ENCODE results near the gene SLC44A2. TPM values are rescaled to one million over a fixed set of nuclear protein-coding genes. Genes with fewer than 3 reads are reported as not detected.

Gene SLC44A2
- 30.1 and 86.8 TPM in 2 replicates for total RNA-seq (2014; rRNA removed; shearing (Covaris generic))

DNA sequence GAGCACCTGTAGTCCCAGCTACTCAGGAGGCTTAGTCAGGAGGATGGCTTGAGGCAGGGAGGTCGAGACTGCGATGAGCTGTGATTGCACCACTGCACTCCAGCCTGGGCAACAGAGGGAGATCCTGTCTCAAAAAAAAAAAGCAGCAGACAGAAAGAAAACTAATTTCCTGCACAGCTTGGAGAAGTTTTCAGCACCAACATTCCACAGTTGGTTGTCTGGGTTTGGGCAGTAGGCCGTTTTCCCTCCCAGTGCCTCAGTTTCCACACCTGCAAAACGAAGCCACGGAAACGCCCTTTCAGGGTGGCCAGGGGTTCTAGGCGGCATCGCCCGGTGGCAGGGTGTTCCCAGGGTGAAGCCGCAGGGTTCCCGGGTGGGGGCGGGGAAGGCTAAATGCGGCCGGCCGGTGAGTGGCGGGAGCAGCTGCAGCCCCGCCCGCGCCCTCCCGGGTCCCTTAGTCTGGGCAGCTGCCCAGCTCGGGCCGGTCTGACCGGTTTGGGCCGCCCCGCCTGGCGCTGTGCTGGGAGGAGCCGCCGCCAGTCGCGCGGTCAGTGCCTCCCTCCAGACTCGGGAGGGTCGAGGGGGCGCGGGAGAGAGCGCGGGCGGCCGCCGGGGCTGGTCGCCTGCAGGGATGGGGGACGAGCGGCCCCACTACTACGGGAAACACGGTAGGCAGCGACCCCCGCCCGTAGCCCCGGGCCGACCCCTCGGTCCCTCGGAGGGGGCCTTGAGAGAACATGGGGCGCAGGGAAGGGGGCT is at the start of gene SLC44A2:
Gene SLC44A2, plus strand, starts transcription at position 551 of the 759 bp plus-strand sequence. Its CDS starts 81 bp downstream, at position 632.
- H3K27ac ChIP-seq: peak within 1 kb of the TSS; percentile 57
- peak; percentile 55 to 79 for DNase-seq (ENCODE audit: low read depth in 1 of 2, low spot score in 2 of 2)
- no peaks in the 10 kb centered on the region for H3K27me3 ChIP-seq (replicated peaks)
- H3K36me3 ChIP-seq: peaks cover 34% of the 10 kb centered on the region
- H3K9me3 ChIP-seq (replicated peaks): no peaks in the 10 kb centered on the region
- peaks cover 22% of the 10 kb centered on the region for H3K4me1 ChIP-seq (replicated peaks)
- peak within 1 kb of the TSS; percentile 56 for H3K4me3 ChIP-seq

- no peaks in the 10 kb centered on the region for H3K27me3 ChIP-seq (replicated peaks)
- no peak for DNase-seq (ENCODE audit: low read depth in 1 of 2, low spot score in 2 of 2)
- no peak overlapping the region for H3K4me3 ChIP-seq
- no peak overlapping the region for H3K27ac ChIP-seq
- H3K4me1 ChIP-seq (replicated peaks): peaks cover 4% of the 10 kb centered on the region
- H3K9me3 ChIP-seq (replicated peaks): no peaks in the 10 kb centered on the region
- H3K36me3 ChIP-seq: no peaks in the 10 kb centered on the region
Measured at GRCh38 chr19:10577951-10578350, 47.4 kb upstream of the SLC44A2 start.

DNA sequence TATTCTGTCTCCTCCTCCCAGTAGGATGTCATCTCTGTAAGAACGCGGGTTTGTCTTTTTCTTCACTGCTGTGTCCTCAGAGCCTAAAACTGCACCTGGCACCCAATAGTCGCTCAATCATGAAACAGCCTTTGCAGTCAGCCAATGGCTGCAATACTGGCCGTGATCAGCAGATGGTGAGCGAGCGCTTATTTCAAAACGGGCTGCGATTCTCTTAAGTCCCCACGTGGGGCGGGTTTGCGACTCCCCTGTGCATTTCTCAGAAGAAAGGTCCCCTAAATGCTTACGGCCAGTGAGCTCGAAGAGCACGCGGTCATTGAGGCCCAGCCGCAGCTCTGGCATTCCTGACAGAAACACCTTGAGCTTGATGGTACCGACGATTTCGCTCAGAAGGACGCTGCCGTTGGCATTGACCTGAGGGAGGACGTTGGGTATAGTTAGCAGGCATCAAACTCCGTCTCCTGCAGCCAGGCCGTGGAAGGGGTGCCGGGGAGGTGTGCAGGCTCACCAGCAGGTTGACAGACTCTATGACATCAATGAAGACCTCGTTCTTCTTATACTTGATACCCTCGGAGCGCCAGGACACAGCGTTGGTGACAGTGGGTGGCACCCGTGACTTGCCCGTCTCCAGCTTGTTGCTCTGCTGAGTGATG is 44.2 kb upstream of the SLC44A2 start:
- Histone ChIP-seq H3K27ac (no peak overlapping the region), H3K4me3 (no peak overlapping the region), H3K9me3 (replicated peaks) (no peaks in the 10 kb centered on the region), H3K36me3 (no peaks in the 10 kb centered on the region), H3K27me3 (replicated peaks) (no peaks in the 10 kb centered on the region), H3K4me1 (replicated peaks) (peaks cover 4% of the 10 kb centered on the region)
- peak; percentile 73 to 90 for DNase-seq (ENCODE audit: low read depth in 1 of 2, low spot score in 2 of 2)

DNA sequence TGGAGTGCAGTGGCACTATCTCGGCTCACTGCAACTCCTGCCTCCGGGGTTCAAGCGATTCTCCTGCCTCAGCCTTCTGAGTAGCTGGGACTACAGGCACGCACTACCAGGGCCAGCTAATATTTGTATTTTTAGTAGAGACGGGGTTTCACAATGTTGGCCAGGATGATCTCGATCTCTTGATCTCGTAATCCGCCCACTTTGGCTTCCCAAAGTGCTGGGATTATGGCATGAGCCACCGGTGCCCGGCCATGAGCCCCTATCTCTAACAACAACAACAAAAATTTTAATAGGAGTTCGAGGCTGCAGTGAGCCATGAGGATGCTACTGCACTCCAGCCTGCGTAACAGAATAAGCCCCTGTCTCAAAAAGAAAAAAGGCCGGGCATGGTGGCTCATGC is 43.3 kb upstream of the SLC44A2 start:
- Histone ChIP-seq H3K36me3 (no peaks in the 10 kb centered on the region), H3K27ac (no peak overlapping the region), H3K4me3 (no peak overlapping the region), H3K27me3 (replicated peaks) (peaks cover 5% of the 10 kb centered on the region), H3K4me1 (replicated peaks) (peaks cover 4% of the 10 kb centered on the region), H3K9me3 (replicated peaks) (no peaks in the 10 kb centered on the region)
- no peak for DNase-seq (ENCODE audit: low read depth in 1 of 2, low spot score in 2 of 2)

DNA sequence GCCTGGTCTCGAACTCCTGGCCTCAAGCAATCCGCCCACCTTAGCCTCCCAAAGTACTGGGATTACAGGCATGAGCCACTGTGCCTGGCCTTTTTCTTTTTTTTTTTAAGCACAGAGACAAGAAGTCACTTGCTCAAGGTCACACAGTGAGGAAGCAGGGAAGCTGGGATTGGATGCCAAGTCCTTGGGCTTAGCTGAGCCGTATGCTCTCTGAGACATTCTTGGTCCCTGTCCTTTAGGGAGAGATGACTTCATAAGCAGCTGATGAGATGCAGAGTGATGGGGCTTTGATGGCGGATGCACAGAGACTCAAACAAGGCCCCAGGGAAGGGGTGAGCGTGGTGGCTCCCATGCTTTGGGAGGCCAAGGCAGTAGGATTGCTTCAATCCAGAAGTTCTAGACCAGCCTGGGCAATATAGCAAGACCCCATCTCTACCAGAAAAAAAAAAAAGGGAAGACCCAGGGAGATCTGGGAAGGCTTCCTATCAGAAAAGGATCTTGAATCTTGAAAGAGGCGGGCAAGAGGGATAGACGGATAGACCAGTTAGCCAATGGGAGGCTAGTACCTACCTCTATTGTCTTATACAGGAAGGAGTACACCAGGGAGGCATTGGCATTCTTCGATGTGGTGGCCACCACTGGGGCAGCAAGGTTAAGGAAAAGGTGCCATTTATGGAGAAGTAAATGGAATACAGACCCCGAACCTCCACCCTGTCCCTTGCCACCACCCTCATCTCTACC is 42.1 kb upstream of the SLC44A2 start:
- DNase-seq (ENCODE audit: low read depth in 1 of 2, low spot score in 2 of 2): peak in 1 of 2 experiments; percentile 27
- Histone ChIP-seq H3K4me3 (no peak overlapping the region), H3K27ac (no peak overlapping the region), H3K36me3 (no peaks in the 10 kb centered on the region), H3K27me3 (replicated peaks) (peaks cover 16% of the 10 kb centered on the region), H3K9me3 (replicated peaks) (no peaks in the 10 kb centered on the region), H3K4me1 (replicated peaks) (peaks cover 4% of the 10 kb centered on the region)

- DNase-seq (ENCODE audit: low read depth in 1 of 2, low spot score in 2 of 2): no peak
- Histone ChIP-seq H3K9me3 (replicated peaks) (no peaks in the 10 kb centered on the region), H3K4me3 (no peak overlapping the region), H3K27ac (no peak overlapping the region), H3K4me1 (replicated peaks) (peaks cover under 1% of the 10 kb centered on the region; the same call in 1 of the 2 replicates), H3K36me3 (no peaks in the 10 kb centered on the region), H3K27me3 (replicated peaks) (peaks cover 20% of the 10 kb centered on the region)
Measured at GRCh38 chr19:10586396-10586795, 39.0 kb upstream of the SLC44A2 start.

- Histone ChIP-seq H3K4me3 (no peak within 1 kb of the TSS), H3K4me1 (replicated peaks) (no peaks in the 10 kb centered on the region)
Measured at GRCh38 chr19:10587022-10587838, 38.1 kb upstream of the SLC44A2 start, which contains the start of gene AP1M2. AP1M2 (minus strand) TSS chr19:10587312; CDS start chr19:10587231, 81 bp downstream.

DNA sequence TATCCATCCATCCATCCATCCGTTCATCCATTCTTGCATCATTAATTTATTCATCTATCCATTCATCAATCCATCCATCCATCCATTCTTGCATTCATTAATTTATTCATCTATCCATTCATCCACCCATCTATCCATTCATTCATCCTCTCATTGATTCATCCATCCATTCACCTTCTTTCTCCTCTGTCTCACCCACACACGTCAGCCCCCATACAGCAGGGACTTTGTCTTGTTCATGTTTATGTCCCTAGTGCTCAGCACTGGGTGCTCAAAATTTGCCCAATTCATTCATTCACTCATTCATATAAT is 37.6 kb upstream of the SLC44A2 start:
- no peak for DNase-seq (ENCODE audit: low read depth in 1 of 2, low spot score in 2 of 2)
- Histone ChIP-seq H3K27ac (no peak overlapping the region), H3K4me1 (replicated peaks) (no peaks in the 10 kb centered on the region), H3K36me3 (no peaks in the 10 kb centered on the region), H3K9me3 (replicated peaks) (no peaks in the 10 kb centered on the region), H3K27me3 (replicated peaks) (peaks cover 20% of the 10 kb centered on the region), H3K4me3 (no peak overlapping the region)

More at GRCh38 chr19:10587022-10587838, 38.1 kb upstream of the SLC44A2 start, which contains the start of gene AP1M2:
- DNase-seq (ENCODE audit: low read depth in 1 of 2, low spot score in 2 of 2): no peak
- Histone ChIP-seq H3K36me3 (no peaks in the 10 kb centered on the region), H3K27ac (no peak within 1 kb of the TSS), H3K9me3 (replicated peaks) (no peaks in the 10 kb centered on the region), H3K27me3 (replicated peaks) (peaks cover 20% of the 10 kb centered on the region)

DNA sequence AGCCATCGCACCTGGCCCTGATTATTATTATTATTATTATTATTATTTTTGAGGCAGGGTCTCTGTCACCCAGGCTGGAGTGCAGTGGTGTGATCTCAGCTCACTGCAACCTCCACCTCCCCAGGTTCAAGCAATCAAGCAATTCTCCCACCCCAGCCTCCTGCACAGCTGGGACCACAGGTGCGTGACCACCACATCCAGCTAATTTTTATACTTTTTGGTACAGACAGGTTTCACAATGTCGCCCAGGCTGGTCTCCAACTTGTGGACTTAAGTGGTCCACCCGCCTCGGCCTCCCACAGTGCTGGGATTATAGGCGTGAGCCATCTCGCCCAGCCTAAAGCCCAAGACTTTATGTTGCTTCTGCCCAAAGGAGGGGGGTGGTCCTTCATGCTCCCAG is 32.2 kb upstream of the SLC44A2 start:
- H3K4me1 ChIP-seq (replicated peaks): no peaks in the 10 kb centered on the region
- no peak overlapping the region for H3K27ac ChIP-seq
- H3K4me3 ChIP-seq: no peak overlapping the region
- no peak for DNase-seq (ENCODE audit: low read depth in 1 of 2, low spot score in 2 of 2)
- no peaks in the 10 kb centered on the region for H3K9me3 ChIP-seq (replicated peaks)
- no peaks in the 10 kb centered on the region for H3K36me3 ChIP-seq
- H3K27me3 ChIP-seq (replicated peaks): peaks cover 4% of the 10 kb centered on the region; the same call in 1 of the 2 replicates

GRCh38 chr19:10593820-10594637 is 31.3 kb upstream of the SLC44A2 start:
- Histone ChIP-seq H3K36me3 (no peaks in the 10 kb centered on the region), H3K9me3 (replicated peaks) (no peaks in the 10 kb centered on the region), H3K27ac (no peak overlapping the region), H3K4me3 (no peak overlapping the region), H3K27me3 (replicated peaks) (no peaks in the 10 kb centered on the region; the same call in 1 of the 2 replicates), H3K4me1 (replicated peaks) (no peaks in the 10 kb centered on the region)
- DNase-seq (ENCODE audit: low read depth in 1 of 2, low spot score in 2 of 2): no peak

DNA sequence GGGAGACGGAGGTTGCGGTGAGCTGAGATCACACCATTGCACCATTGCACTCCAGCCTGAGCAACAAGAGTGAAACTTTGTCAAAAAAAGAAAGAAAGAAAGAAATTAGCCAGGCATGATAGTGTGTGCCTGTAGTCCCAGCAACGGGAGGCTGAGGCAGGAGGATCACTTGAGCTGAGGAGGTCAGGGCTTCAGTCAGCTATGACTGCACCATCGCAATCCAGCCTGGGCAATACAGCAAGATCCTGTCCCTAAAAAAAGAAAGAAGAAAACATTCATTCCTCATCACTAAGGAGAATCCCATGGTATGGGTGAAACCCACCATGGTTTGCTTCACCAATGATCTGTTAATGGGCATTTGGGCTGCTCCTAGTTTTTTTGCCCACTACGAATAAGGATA is 25.2 kb upstream of the SLC44A2 start:
- DNase-seq (ENCODE audit: low read depth in 1 of 2, low spot score in 2 of 2): no peak
- Histone ChIP-seq H3K9me3 (replicated peaks) (no peaks in the 10 kb centered on the region), H3K4me3 (no peak overlapping the region), H3K27me3 (replicated peaks) (no peaks in the 10 kb centered on the region; the same call in 1 of the 2 replicates), H3K36me3 (peaks cover 7% of the 10 kb centered on the region), H3K4me1 (replicated peaks) (peaks cover 23% of the 10 kb centered on the region), H3K27ac (no peak overlapping the region)

DNA sequence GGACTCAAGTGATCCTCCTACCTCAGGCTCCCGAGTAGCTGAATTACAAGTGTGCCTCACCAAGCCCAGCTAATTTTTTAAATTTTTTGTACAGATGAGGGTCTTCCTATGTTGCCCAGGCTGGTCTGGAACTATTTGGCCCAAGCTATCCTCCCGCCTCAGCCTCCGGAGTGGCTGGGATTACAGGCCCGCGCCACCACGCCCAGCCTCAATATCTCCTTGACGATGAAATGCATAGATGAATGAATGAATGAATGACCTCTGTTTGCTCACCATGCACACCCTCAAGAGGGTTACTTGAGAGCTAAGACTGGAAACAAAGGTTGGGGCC is 23.4 kb upstream of the SLC44A2 start:
- Histone ChIP-seq H3K27ac (no peak overlapping the region), H3K4me1 (replicated peaks) (peaks cover 23% of the 10 kb centered on the region)

More for the DNA sequence above, 23.4 kb upstream of the SLC44A2 start:
- peak in 1 of 2 experiments; percentile 24 for DNase-seq (ENCODE audit: low read depth in 1 of 2, low spot score in 2 of 2)
- Histone ChIP-seq H3K9me3 (replicated peaks) (no peaks in the 10 kb centered on the region), H3K27me3 (replicated peaks) (no peaks in the 10 kb centered on the region; the same call in 1 of the 2 replicates), H3K36me3 (peaks cover 7% of the 10 kb centered on the region), H3K4me3 (peak overlapping the region; percentile 96)

Measured in SJSA1 (cell line).